NCI-H146 treated with DMSO at 0.1 percent for 48 hours (cell line): ENCODE measurements around the gene SUSD2.
"Not testable (repeated sequence)": the region's sequence is repeated elsewhere in the genome, so short reads cannot be mapped to it uniquely, and the experiment has no call there.

ENCODE experiments used
- DNase-seq: peaks from one replicate; lab custom pipeline; 2025; ENCODE audit not compliant: unreplicated experiment; lab: John Stamatoyannopoulos, UW

SUSD2 gene

DNA sequence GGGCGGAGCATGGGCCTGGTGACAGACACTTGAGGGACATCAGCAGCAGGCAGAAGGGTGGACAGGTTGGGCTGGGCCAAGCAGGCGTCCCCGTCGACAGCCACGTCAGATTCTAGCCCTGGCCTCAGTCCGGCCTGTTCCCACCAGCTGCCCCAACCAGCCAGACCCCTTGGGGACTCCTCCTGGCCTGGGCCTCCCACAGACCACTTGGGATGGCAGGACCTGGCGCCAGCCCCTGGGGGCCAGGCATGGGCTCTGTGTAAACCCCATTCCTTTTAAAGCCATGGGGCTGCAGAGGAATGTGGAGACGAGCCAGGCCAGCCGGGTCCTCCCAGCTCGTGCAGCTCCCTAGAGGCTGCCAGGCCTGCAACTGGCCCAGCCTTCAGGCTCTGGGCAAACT is 4.7 kb upstream of the SUSD2 start:
- DNase-seq: no peak

DNA sequence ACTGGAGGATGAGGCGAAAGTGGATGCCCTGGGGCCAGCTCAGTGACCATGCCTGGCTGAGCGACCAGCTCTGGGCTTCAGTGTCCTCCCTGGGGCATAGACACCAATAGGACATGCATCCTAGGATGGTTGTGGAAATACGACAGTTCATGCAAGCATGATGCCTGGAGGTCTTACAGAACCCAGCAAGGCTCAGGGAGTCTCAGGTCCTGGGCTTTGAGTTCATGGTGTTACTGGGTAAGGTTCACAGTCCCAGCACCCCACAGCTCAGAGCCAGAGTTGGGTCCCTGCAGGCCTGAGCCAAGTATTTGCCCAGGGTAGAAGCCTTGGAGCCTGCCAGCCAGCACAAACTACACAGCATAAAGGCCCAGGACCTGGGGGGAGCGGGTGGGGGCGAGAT is 4.2 kb upstream of the SUSD2 start:
- DNase-seq: no peak

GRCh38 chr22:24177456-24177855 is 3.8 kb upstream of the SUSD2 start:
- no peak for DNase-seq

DNA sequence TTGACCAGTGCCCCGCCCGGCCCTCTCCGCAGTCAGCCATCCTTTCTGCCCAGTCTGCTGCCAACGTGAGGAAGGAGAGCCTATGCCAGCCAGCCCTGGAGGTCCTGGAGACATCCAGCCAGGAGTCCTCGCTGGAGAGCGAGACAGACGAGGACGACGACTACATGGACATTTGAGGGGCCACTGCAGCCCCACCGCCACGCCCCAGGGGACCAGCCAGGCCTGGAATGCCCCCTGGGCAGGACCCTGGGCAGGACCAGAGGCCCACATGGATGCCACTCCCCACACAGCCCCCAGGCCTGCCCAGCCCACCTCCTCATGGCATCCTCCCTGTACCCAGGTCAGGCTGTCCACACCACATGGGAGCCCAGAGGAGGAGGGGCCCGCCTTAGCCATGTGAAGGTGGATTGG is 3.3 kb upstream of the SUSD2 start:
- no peak for DNase-seq

DNA sequence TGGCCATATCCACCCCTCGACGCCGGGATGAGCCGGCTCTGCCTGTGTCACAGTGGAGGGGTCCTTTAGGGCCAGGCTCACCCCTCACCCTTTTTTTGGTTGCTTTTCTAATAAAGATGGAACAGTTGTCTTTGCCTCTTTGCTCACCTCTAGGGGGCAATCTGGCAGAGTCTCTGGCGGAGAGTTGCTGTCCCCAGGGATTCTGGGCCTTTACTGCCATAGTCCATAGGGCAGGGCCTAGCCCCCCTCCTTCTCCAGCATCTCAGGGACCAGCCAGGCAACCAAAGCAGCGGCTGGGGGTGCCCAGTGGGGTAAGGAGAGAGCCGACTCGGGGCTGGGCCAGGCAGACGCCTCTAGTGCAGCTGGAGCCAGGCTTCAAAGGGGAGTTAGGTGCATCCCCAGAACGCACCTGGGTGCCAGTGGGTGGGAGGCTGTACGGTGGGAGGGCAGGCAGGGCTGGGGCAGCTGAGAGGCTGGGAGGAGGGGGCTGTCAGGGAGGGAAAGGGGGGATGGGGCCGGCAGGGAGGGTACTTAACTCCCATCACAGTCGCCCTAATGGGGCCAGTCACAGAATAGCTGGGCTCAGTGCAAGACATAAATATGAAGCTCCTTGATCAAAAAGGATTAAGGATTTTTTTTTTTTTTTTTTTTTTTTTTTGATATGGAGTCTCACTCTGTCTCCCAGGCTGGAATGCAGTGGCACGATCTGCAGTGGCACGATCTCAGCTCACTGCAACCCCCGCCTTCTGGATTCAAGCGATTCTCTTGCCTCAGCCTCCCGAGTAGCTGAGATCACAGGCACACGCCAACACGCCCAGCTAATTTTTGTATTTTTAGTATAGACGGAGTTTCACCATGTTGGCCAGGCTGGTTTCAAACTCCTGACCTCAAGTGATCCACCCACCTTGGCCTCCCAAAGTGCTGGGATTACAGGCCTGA is 2.5 kb upstream of the SUSD2 start:
- DNase-seq: no peak

DNA sequence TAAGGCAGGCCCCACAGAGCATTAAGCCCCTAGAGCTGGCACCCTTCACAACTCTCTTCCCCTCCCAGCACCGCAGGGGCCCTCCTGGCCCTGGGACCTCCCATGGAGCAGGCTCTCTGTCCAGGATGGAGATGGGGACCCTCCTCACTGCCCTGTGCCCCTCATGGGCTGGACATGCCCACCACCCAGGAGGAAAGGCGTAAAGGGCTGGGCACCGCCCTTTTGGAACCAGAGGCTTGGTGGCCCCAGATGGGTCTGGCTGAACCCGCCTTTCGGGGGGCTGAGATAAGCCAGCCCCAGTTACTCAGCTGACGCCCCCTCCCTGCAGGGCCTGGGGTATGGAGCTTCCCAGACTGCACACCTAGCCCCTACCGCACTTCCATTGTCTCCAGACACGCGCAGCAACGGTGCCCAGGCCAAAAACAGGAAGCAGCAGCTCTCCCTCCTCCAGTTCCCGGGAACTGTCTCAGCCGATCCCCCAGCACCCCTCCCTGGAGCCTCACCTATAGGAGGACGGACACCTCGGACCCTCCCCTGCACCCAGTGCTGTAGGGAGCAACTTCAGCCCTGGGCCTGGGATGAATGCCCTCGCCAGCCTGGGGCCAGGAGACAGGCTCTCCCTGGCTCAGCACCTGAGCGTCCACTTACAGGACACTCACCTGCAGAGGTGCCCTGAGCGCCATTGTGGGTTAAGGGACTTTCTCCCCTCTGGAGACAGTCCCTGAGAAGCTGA is 1.6 kb upstream of the SUSD2 start:
- DNase-seq: no peak

DNA sequence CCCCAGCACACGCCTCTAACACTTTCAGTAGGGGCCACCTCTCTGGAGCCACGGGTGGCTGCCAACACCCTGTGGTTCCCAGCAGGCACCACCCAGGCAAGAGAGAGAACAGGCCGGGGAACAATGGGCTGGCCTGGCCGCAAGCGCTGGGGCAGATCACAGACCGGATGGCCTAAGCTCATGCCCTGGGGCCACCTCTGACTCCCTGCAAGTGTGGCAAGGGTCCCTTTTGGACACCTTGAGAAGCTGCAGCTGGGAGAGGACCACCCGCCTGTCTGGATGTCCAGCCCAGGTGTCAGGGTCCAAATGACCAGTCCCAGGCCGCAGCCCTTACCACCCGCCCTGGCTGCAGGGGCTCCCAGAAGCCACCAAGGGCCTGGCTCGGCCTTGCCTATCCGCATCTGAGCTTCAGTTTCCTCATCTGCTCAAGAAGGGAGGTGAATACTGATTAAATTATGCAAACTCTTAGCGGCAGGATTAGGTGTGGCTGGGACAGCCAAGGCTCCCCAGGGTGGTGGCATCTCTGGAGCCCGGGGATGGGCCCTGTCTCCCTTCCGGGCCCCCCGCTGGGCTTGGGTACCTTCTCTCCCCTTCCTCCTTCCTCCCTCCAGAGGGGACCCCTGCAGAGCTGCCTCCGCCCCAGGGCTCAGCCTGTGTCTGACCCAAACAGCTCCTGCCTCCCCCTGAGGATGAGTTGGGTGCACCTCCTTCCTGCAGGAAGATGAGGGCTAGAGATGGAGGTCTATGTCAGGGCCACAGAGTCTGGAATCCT is 785 bp upstream of the SUSD2 start:
- DNase-seq: no peak

GRCh38 chr22:24181996-24182899 is 961 bp downstream of the SUSD2 start:
- no peak for DNase-seq

GRCh38 chr22:24182900-24183246 is 1.6 kb downstream of the SUSD2 start:
- DNase-seq: not testable (repeated sequence)

DNA sequence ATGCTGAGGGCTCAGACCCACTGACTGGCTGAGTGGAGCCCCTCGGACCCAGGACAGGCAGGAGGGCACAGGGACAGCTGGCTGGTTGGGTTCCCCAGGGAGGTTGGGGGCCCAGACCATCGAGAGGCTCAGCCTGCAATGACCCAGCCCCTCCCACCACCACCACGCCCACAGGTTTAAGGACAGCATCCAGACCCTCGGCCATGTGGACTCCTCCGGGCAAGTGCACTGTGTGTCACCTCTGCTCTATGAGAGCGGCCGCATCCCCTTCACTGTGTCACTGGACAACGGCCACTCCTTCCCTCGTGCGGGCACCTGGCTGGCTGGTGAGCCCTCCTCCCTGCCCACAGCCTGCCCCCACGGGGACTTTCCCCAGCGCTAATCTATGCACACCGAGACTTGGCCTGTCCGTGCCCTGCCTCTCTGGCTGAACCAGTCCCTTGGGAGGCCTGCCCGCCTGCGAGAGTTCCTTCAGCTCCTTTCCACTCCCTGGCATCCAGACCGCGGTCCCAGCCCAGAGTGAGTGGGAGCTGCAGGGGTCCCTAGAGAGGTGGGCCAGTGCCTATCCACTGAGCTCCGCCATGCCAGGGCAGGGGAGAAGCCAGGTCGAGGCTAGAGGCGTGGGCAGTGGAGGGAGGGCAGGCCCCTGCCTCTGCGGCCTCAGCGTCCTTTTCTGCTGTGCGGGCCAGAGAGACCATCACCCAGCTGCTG is 2.2 kb downstream of the SUSD2 start:
- no peak for DNase-seq

- no peak for DNase-seq
These were observed 2.9 kb downstream of the SUSD2 start for GRCh38 chr22:24184057-24184798.

- DNase-seq: no peak
These were observed 3.8 kb downstream of the SUSD2 start for GRCh38 chr22:24185001-24185500.

DNA sequence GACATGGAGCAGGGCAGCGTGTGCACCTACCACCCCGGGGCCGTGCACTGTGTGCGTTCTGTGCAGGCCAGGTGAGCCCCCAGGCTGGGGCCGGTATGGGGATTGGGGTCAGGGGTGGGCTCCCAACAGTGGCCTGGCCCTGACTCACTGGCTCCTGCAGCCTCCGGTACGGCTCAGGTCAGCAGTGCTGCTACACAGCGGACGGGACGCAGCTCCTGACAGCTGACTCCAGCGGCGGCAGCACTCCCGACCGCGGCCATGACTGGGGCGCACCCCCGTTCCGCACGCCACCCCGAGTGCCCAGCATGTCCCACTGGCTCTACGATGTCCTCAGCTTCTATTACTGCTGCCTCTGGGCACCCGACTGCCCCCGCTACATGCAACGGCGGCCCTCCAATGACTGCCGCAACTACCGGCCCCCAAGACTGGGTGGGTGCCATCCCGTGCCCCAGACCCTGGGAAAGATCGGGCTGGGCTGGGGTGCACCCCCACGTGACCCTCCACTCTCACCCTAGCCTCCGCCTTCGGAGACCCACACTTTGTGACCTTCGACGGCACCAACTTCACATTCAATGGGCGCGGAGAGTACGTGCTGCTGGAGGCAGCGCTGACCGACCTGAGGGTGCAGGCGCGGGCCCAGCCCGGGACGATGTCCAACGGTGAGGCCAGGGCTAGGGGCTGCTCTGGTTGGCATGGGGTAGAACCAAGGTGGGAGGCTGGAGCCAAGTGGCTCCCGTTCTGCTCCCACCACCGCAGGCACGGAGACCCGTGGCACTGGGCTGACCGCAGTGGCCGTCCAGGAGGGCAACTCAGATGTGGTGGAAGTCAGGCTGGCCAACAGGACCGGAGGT is 4.4 kb downstream of the SUSD2 start:
- DNase-seq: no peak

DNA sequence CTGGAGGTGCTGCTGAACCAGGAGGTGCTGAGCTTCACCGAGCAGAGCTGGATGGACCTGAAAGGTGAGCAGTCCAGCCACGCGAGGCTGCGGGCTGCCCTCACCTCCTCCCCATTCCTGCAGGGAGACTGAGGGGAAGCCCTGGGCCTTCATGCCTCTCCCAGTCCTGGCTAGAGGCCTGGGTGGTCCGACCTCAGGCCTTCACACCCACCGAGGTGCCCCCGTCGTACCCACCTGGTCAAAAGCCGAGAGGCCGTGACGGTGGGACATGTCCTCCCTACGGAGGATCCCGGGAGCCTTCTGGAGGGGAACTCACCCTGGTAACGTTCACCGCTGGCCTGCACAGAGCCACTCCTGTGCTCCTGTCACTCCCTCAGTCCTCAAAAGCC is 5.1 kb downstream of the SUSD2 start:
- no peak for DNase-seq

- DNase-seq: no peak
These were observed 5.8 kb downstream of the SUSD2 start for GRCh38 chr22:24186892-24187670.

- DNase-seq: no peak
These were observed 6.7 kb downstream of the SUSD2 start for GRCh38 chr22:24187731-24188644.
